Testis (tissue), 3 donors: ENCODE data around the gene NMNAT3. TPM values are rescaled to one million over a fixed set of nuclear protein-coding genes. Genes with fewer than 3 reads are reported as not detected.

Experiments used
- DNase-seq: peaks from one replicate; pipeline ENCODE4 v3.0.0-alpha.2; 2019
- H3K27ac ChIP-seq, 2 donors: fragments of 200-600 bp; sonication (generic); one replicate each; pipeline ENCODE4 v1.5.1; 2019
- H3K27me3 ChIP-seq: fragments of 200-600 bp; sonication (generic); one replicate; pipeline ENCODE4 v1.5.1; 2019
- H3K36me3 ChIP-seq: fragments of 200-600 bp; sonication (generic); one replicate; pipeline ENCODE4 v1.5.1; 2017; ENCODE audit warnings: low read depth; ENCODE audit errors: missing control alignments
- H3K4me1 ChIP-seq: fragments of 200-600 bp; sonication (generic); one replicate; pipeline ENCODE4 v1.5.1; 2019
- H3K4me3 ChIP-seq, 2 donors: fragments of 200-600 bp; sonication (generic); one replicate each; pipeline ENCODE4 v1.5.1; 2017 to 2019
- H3K9me3 ChIP-seq: fragments of 200-600 bp; sonication (generic); one replicate; pipeline ENCODE4 v1.5.1; 2017
- CTCF ChIP-seq, 3 experiments: fragments of 450-650 bp in 2 of 3; fragments of 200-600 bp in 1 of 3; sonication (generic) in 1 of 3; IDR thresholded peaks; one replicate each; pipeline ENCODE4 v1.5.1; 2016 to 2019; ENCODE audit warnings: antibody characterized with exemption in 3 of 3, mild to moderate bottlenecking in 2 of 3, moderate library complexity in 1 of 3
- POLR2A ChIP-seq: fragments of 450-650 bp; IDR thresholded peaks from one replicate; pipeline ENCODE4 v1.6.1; 2017; ENCODE audit warnings: antibody characterized with exemption, mild to moderate bottlenecking, moderate library complexity
- WGBS, 2 donors: methylation state at CpG; one replicate each; pipeline ENCODE4 v1.1.5; 2018; 5-methylcytosine and 5-hydroxymethylcytosine counted together
- intact Hi-C: fragments of 100-400 bp; cut with DNase I; formaldehyde crosslinking; loops from one replicate; pipeline ENCODE4 v1.15.1; 2023; ENCODE audit warnings: low total_unique reads
- polyA plus RNA-seq: library from polyadenylated mRNA; stranded (reverse); fragments of 350-450 nt; fragmentation: Illumina TruSeq; extraction: RNeasy Lipid Tissue Mini Kit (QIAGEN cat#74804); gene quantifications from one replicate; pipeline ENCODE4 v1.2.3, GENCODE V29; 2014; ENCODE audit warnings: low read depth, low replicate concordance; ENCODE audit not compliant: insufficient read depth
- total RNA-seq, 2 donors: library from RNA; depleted of rRNA; stranded (reverse); fragments of >200 nt; gene quantifications; one replicate each; pipeline ENCODE4 v1.2.3, GENCODE V29; 2016

NMNAT3 gene
- total and polyA plus RNA-seq, 3 donors from 2014 or later = 21.1 to 76.5 (median 23.9) TPM

GRCh38 chr3:139657936-139658335 is 19.8 kb downstream of the NMNAT3 start:
- Histone ChIP-seq H3K4me1 (no peaks in the 10 kb centered on the region), H3K4me3 (no peak overlapping the region), H3K27me3 (no peaks in the 10 kb centered on the region), H3K36me3 (no peaks in the 10 kb centered on the region), H3K9me3 (no peaks in the 10 kb centered on the region), H3K27ac (no peak overlapping the region)
- no peak for DNase-seq
- no peak for TF ChIP-seq CTCF (IDR thresholded peaks at IDR 0.05)
- 80 to 93% methylated on average over 1 to 3 of the region's 3 CpGs for WGBS, 2 donors
- intact Hi-C loops = no loop called here

GRCh38 chr3:139657434-139657833 is 20.3 kb downstream of the NMNAT3 start:
- Histone ChIP-seq H3K27ac (no peak overlapping the region), H3K36me3 (no peaks in the 10 kb centered on the region), H3K4me3 (no peak overlapping the region), H3K27me3 (no peaks in the 10 kb centered on the region), H3K9me3 (no peaks in the 10 kb centered on the region), H3K4me1 (no peaks in the 10 kb centered on the region)
- TF ChIP-seq CTCF (IDR thresholded peaks at IDR 0.05) (no peak), POLR2A (no peak)
- no peak for DNase-seq
- intact Hi-C loops = no loop called here
- WGBS, 2 donors = 98 to 99% methylated on average over 3 of the region's 3 CpGs

- no peak for DNase-seq
- Histone ChIP-seq H3K9me3 (no peaks in the 10 kb centered on the region), H3K4me1 (no peaks in the 10 kb centered on the region), H3K4me3 (no peak overlapping the region), H3K27ac (no peak overlapping the region), H3K36me3 (no peaks in the 10 kb centered on the region), H3K27me3 (no peaks in the 10 kb centered on the region)
- intact Hi-C loops = no loop called here
- 79 to 81% methylated on average over 4 of the region's 4 CpGs for WGBS, 2 donors
- TF ChIP-seq POLR2A (no peak), CTCF (IDR thresholded peaks at IDR 0.05) (no peak)
These were observed 21.7 kb downstream of the NMNAT3 start for GRCh38 chr3:139655909-139656595.

- no peaks in the 10 kb centered on the region for H3K9me3 ChIP-seq
- no peak overlapping the region for H3K27ac ChIP-seq
- H3K4me3 ChIP-seq = no peak overlapping the region
- no peaks in the 10 kb centered on the region for H3K36me3 ChIP-seq
- WGBS, 2 donors = 84 to 85% methylated on average over 6 of the region's 6 CpGs
- TF ChIP-seq POLR2A (no peak), CTCF (IDR thresholded peaks at IDR 0.05) (no peak)
- intact Hi-C loops = no loop called here
- H3K27me3 ChIP-seq = no peaks in the 10 kb centered on the region
- no peaks in the 10 kb centered on the region for H3K4me1 ChIP-seq
- no peak for DNase-seq
These were observed 23.0 kb downstream of the NMNAT3 start for GRCh38 chr3:139654637-139655365.
